Gastrocnemius medialis (tissue), 4 donors: Measurements from ENCODE around the gene FN3KRP.

Source experiments
- CTCF ChIP-seq, 5 experiments: fragments of 450-650 bp in 3 of 5; fragments of 200-600 bp in 2 of 5; sonication (generic) in 2 of 5; IDR thresholded peaks in 4 of 5; conservative IDR thresholded peaks in 1 of 5; 1 replicate in 4 of 5; 2 replicates in 1 of 5; pipeline ENCODE4 v1.5.1; 2016 to 2019; ENCODE audit warnings: antibody characterized with exemption in 5 of 5, mild to moderate bottlenecking in 3 of 5, moderate library complexity in 3 of 5
- POLR2A ChIP-seq, 2 donors: fragments of 450-650 bp; IDR thresholded peaks; one replicate each; pipeline ENCODE4 v1.6.1; 2017; ENCODE audit warnings: antibody characterized with exemption in 2 of 2, mild to moderate bottlenecking in 2 of 2, moderate library complexity in 2 of 2

- TF ChIP-seq CTCF (IDR thresholded peaks at IDR 0.05 in 4 of 5, conservative IDR thresholded peaks at IDR 0.05 in 1 of 5) (no peak), POLR2A (IDR thresholded peaks at IDR 0.05) (no peak)
Measured at GRCh38 chr17:82748756-82749155, 32.2 kb downstream of the FN3KRP start.
